ENCODE results near the gene RIBC1. TPM values are rescaled to one million over a fixed set of nuclear protein-coding genes. Genes with fewer than 3 reads are reported as not detected.
A peak's percentile ranks its signal among the peaks of the same experiment; 100 is the strongest.
"Not testable (repeated sequence)": the region's sequence is repeated elsewhere in the genome, so short reads cannot be mapped to it uniquely, and the experiment has no call there.

Gene RIBC1
- total RNA-seq = under 1 TPM; 0.71 to 0.74 TPM

DNA sequence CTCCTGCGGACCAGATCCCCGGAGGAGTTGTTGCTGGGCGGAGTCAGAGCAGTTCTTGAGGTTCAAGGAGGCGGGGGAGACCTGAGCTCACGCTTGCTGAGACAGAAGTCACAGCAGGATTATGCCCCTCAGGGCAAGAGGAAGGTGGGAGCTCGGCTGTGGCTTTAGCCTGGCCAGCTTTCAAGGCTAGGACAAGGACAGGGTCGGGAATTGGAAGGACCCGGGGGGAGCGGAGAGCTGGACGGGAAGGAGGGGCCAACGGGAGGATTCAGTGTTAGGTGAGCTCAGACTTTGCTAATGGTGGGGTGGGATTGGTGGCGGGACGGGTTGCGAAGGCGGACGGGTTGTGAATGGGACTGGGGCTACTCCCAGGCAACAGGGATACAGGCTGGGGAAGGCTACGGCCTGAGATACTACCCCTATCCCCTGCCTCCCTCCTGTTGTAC is at the start of gene RIBC1:
Gene RIBC1 (plus strand): TSS at position 13 of the 446 bp plus-strand sequence. CDS start 3,404 bp downstream, outside the sequence.
- Mint-ChIP-seq H3K27me3 (no peaks in the 10 kb centered on the region), H3K27ac (peak within 1 kb of the TSS; percentile 100), H3K9me3 (no peaks in the 10 kb centered on the region), H3K4me3 (peak within 1 kb of the TSS; percentile 90), H3K4me1 (peaks cover 14% of the 10 kb centered on the region), H3K36me3 (ENCODE audit: low read depth) (peaks cover 24% of the 10 kb centered on the region)
- no peak for ATAC-seq (replicated peaks)

DNA sequence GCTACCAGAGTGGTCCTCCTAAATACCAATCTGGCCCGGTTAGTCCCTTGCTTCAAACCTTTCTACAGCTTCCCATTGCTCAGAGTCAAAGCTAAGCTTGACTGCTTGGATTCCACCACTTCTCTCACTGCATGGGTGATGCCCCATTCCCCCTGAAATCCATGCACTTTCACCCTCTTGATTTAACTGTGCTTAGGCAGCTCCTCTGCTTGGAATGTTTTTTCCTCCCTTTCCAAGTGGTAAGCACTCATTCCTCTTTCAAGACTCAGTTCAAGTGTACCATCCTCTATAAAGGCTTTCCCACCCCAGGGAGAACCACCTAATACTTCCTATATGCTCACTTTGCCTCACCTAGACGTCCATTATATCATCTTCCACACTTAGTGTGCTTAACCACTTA is 49.4 kb upstream of the RIBC1 start:
- H3K4me3 Mint-ChIP-seq = no peak overlapping the region
- no peak overlapping the region for H3K27ac Mint-ChIP-seq
- peaks cover 4% of the 10 kb centered on the region for H3K36me3 Mint-ChIP-seq (ENCODE audit: low read depth)
- no peaks in the 10 kb centered on the region for H3K27me3 Mint-ChIP-seq
- H3K4me1 Mint-ChIP-seq = no peaks in the 10 kb centered on the region
- H3K9me3 Mint-ChIP-seq = no peaks in the 10 kb centered on the region
- ATAC-seq (replicated peaks) = no peak

DNA sequence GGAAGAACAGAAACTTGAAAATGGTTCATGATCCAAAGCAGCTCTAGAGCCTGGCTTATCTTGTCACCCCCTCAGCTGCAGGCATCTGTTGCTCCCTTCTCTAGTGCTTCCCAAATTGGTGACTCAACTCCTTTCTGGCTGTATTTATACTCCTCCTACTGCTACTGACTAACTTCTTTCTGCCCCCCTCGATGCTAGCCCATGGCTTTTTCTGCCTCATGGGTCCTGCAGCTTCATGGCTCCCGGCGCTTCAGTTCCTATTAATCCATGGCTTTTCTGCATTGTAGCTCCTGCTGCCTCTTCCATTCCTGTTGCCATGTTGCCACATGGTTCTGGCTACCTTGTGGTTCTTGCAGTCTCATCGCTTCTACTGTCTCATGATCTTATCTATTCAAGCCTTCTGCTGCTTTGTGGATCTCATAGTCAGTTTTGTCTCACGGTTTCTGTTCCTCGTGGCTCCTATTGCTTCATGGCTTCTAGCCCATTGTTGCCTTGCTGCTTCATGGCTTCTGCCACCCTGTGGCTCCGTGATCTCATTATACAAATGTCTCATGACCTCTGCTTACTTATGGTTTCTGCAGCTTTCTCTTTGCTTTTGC is 48.4 kb upstream of the RIBC1 start:
- no peaks in the 10 kb centered on the region for H3K4me1 Mint-ChIP-seq
- H3K36me3 Mint-ChIP-seq (ENCODE audit: low read depth) = peaks cover 9% of the 10 kb centered on the region
- H3K27me3 Mint-ChIP-seq = no peaks in the 10 kb centered on the region
- no peak for ATAC-seq (replicated peaks)
- H3K27ac Mint-ChIP-seq = no peak overlapping the region
- no peaks in the 10 kb centered on the region for H3K9me3 Mint-ChIP-seq
- no peak overlapping the region for H3K4me3 Mint-ChIP-seq

DNA sequence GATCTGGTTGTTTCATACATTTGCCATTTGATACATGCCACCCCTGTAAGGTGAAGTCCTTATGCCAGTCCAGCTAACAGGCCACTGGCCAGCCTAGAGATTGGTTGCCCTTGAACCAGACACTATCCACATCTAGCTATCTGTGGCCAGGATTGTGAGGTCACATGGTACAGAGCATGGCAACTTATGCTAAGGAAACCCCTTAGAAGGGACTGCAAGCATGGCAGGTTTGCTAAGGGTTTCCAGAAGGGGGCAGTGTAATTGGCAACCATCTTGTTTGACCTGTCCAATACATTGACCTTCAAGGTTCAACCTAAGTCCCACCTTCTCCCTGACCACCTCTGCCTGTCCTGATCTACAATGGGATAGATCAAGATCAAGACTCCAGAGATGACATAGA is 47.8 kb upstream of the RIBC1 start:
- Mint-ChIP-seq H3K4me1 (no peaks in the 10 kb centered on the region), H3K36me3 (ENCODE audit: low read depth) (peaks cover 15% of the 10 kb centered on the region), H3K27me3 (no peaks in the 10 kb centered on the region), H3K27ac (no peak overlapping the region), H3K9me3 (no peaks in the 10 kb centered on the region), H3K4me3 (no peak overlapping the region)
- ATAC-seq (replicated peaks) = no peak

DNA sequence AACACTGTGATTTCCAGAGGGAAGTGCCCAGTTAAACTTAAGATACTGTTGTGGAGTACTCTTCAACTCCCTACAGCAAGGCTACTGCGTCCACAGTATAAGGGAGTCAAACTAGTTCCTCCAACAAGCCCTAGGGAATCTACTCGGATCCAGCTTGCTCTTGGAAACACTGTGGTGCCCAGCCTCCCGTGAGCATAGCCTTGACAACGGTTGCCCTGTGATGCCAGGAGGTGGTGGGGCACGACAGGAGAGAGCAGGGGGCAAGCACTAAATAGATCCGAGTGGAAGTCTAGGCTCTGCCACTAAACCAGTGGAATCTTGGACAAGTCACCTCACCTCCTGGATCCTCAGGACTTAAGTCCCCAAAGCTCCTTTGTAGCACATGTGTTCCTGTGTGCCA is 45.8 kb upstream of the RIBC1 start:
- ATAC-seq (replicated peaks) = no peak
- Mint-ChIP-seq H3K27me3 (no peaks in the 10 kb centered on the region), H3K4me3 (no peak overlapping the region), H3K9me3 (no peaks in the 10 kb centered on the region), H3K36me3 (ENCODE audit: low read depth) (peaks cover 33% of the 10 kb centered on the region), H3K4me1 (no peaks in the 10 kb centered on the region), H3K27ac (no peak overlapping the region)

DNA sequence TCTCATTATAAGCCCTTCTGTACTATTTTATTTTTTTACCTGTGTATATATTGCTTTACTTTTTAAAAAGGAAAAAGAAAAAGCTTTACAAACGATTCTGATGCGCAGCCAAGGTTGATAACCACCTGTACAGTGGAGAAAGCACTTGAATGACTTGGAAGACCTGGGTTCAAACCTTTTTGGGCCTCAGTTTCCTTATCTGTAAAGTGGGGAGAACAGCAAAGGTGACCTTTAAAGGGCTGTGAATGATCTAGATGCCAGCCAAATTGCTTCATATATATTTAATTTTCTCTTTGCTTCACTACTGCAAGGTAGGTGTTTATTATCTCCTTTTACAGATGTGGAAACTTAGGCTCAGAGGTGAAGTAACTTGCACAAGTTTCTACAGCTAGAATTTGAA is 45.2 kb upstream of the RIBC1 start:
- Mint-ChIP-seq H3K27ac (no peak overlapping the region), H3K27me3 (no peaks in the 10 kb centered on the region), H3K4me3 (no peak overlapping the region), H3K9me3 (no peaks in the 10 kb centered on the region), H3K4me1 (no peaks in the 10 kb centered on the region), H3K36me3 (ENCODE audit: low read depth) (peaks cover 38% of the 10 kb centered on the region)
- no peak for ATAC-seq (replicated peaks)

DNA sequence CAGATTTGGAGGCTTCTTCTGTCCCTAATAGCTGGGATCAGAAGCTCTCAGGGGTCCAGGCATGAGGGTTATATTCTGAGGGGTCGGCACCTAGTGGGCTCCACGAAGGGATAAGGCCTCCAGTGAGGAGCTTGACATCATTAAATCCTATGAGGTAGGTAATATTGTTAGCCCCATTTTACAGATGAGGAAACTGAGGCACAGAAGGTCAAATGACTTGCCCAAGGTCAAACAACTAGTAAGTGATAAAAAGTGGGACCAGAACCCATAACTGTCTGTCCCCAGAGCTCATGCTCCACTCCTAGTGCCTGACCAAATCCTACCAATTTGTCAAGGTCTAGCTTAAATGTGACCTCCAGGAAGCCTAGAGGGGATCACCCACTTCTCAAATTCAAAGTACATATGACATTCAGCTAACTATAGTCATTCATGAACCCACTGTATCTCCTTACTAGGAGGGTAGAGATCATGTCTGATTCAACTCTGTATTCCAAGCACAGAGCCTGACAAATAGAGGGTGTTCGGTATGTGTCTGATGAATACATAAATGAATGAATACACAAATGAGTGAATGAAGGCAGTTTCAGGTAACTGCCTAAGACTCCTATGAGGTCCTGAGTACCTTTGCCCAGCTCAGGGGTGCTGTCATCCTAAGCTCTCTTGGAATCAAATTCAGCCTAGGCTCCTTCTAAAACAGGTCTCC is 43.5 kb upstream of the RIBC1 start:
- no peak overlapping the region for H3K4me3 Mint-ChIP-seq
- peak; percentile 52 for ATAC-seq (replicated peaks)
- no peaks in the 10 kb centered on the region for H3K9me3 Mint-ChIP-seq
- no peak overlapping the region for H3K27ac Mint-ChIP-seq
- no peaks in the 10 kb centered on the region for H3K4me1 Mint-ChIP-seq
- peaks cover 53% of the 10 kb centered on the region for H3K36me3 Mint-ChIP-seq (ENCODE audit: low read depth)
- no peaks in the 10 kb centered on the region for H3K27me3 Mint-ChIP-seq

DNA sequence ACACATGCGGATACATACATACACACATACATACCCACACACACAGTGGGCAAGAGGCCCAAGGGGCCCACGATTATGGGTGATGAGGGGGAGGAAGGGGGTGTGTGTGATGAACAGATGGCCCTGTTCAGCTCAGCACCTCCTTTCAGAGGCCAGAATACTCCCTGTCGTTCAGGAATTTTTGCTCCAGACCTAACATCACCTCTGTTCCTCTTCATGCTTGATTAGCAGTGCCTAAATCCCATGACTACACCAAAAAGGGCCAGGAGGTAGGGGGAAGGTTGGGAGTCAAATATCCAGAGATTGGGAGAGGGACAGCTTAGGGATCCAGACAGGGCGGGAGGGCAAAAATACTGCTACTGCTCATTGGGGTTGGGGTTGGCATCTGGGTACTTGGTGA is 42.9 kb upstream of the RIBC1 start:
- Mint-ChIP-seq H3K27me3 (no peaks in the 10 kb centered on the region), H3K4me1 (no peaks in the 10 kb centered on the region), H3K9me3 (no peaks in the 10 kb centered on the region), H3K27ac (no peak overlapping the region), H3K36me3 (ENCODE audit: low read depth) (peaks cover 59% of the 10 kb centered on the region), H3K4me3 (no peak overlapping the region)
- ATAC-seq (replicated peaks) = no peak

DNA sequence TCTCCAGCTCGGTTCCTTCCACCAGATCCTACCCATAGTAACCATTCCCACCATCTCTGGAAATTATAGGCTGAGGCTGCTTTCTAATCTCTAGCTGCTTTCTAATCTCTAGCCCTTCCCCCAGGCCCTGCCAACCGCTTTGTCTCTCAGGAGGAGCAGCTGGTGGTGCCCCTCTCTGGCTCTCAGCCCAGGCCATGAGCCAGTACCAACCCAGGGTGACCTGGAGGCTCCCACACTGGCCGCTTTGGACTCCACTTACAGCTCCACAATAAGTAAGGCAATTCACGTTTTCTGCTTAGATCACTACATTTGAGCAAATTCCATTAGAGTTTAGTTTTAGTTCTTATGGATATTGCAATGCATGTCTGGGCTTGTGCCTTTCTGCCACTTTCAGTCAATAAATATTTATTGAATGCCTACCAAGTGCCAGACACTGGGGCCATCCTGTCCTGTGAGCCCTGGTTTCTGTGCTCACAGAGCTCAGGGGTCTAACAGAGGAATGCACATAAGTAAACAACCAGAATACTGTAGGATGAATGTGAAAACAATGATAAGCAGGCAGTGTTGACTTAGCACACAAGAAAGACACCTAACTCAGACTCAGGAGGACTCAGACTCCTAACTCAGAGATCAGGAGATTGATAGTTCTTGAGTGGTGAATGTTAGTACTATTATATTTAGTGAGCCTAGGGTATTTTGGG is 39.1 kb upstream of the RIBC1 start:
- H3K36me3 Mint-ChIP-seq (ENCODE audit: low read depth) = peaks cover 80% of the 10 kb centered on the region
- peak overlapping the region; percentile 36 for H3K27ac Mint-ChIP-seq

DNA sequence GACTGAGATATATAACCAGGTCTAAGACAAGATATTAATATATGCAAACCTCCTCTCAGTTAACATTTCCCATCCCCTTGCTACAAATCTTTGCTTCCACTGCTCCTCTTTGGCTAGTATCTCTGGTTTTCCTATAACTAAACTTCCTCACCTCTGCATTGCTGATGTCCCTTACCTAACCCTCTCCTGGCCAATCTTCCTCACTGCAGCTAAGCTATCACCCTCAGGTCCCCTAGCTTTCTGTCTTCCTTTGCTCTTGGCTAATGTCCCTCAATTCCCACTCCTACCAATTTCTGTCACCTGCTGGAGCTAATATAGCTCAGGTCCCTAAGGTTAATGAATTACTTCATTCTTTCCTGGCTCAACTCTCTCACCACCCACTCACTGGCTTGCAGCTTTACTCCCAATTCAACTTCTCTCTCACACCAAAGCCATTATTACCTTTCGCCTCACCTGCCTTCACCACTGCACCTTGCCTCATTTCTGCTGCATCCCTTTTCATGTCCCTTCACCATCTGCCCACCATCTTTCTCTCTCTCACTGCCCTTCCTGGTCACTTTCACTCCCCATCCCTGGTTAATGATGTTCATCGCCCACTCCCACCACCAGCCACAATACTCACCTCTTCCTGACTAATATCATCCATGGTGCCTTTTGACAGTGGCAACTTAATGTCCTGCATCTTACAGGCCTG is 26.9 kb upstream of the RIBC1 start:
- Mint-ChIP-seq H3K9me3 (no peaks in the 10 kb centered on the region), H3K27ac (peak overlapping the region; percentile 36), H3K4me1 (no peaks in the 10 kb centered on the region), H3K27me3 (no peaks in the 10 kb centered on the region), H3K4me3 (no peak overlapping the region), H3K36me3 (ENCODE audit: low read depth) (peaks cover 81% of the 10 kb centered on the region)
- ATAC-seq (replicated peaks) = no peak

More for the DNA sequence above, 39.1 kb upstream of the RIBC1 start:
- ATAC-seq (replicated peaks) = no peak
- Mint-ChIP-seq H3K9me3 (no peaks in the 10 kb centered on the region), H3K4me1 (no peaks in the 10 kb centered on the region), H3K27me3 (no peaks in the 10 kb centered on the region), H3K4me3 (no peak overlapping the region)

DNA sequence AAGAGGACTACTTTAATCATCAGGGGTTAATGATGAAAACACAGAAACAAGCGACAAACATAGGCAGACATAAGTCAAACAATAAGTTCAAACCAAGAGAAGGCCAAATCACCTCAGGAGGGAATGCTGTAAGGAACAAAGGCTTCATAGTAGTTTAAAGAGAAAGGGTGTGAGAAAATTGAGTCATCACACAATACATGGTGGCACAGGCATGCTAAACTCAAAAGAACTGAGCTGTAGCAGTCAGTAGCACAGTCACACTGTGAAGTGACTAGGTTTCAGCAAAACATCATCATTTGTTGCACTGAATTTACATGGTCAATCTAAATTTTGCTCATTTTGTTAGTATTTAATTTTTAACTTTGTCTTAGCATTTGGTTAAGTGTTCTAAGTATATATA is 24.5 kb upstream of the RIBC1 start:
- ATAC-seq (replicated peaks) = peak; percentile 35
- Mint-ChIP-seq H3K36me3 (ENCODE audit: low read depth) (peaks cover 93% of the 10 kb centered on the region), H3K4me3 (no peak overlapping the region), H3K9me3 (no peaks in the 10 kb centered on the region), H3K27me3 (no peaks in the 10 kb centered on the region), H3K27ac (no peak overlapping the region), H3K4me1 (no peaks in the 10 kb centered on the region)

DNA sequence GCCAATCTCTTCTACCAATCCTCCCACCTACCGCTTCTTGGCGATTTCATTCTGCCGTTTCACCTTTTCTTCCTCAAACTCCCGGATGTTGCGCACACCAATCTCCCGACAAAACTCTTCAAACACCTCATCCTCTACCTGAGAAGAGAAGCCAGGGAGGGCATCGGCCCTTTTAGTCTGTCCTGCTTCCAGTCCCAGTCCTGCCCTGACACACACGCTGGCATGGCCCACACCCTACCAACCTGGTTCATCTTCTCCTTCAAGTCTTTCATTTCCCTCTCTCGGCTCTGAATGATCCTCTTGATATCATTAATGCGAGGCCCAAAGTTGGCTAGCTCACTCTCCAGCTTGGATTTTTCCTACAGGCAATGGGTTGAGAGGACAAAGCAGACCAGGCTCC is 19.1 kb upstream of the RIBC1 start:
- no peaks in the 10 kb centered on the region for H3K27me3 Mint-ChIP-seq
- no peaks in the 10 kb centered on the region for H3K9me3 Mint-ChIP-seq
- H3K4me3 Mint-ChIP-seq = no peak overlapping the region

DNA sequence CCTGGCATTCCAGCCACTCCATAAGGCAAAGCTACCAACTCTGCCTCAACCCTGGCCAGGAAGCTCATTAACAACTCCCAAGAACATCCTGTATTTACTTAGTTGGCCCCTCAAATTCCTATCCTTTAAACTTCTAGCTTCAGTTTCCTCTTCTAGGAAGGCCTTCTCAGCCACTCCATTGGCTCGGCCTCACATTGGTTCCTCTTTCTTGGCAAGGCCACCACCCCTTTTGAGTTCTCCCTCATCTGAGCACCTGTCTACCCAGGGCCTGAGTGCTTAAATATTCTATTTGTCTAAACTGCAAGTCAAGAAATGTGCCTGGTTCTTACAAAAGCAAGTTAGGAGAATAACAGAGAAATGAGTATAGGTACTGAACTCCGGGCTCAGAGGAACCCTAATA is 10.2 kb upstream of the RIBC1 start:
- H3K27me3 Mint-ChIP-seq = no peaks in the 10 kb centered on the region
- peaks cover 85% of the 10 kb centered on the region for H3K36me3 Mint-ChIP-seq (ENCODE audit: low read depth)
- H3K4me1 Mint-ChIP-seq = no peaks in the 10 kb centered on the region
- ATAC-seq (replicated peaks) = no peak
- H3K4me3 Mint-ChIP-seq = no peak overlapping the region
- no peak overlapping the region for H3K27ac Mint-ChIP-seq
- no peaks in the 10 kb centered on the region for H3K9me3 Mint-ChIP-seq

More for the DNA sequence above, 19.1 kb upstream of the RIBC1 start:
- ATAC-seq (replicated peaks) = no peak
- H3K36me3 Mint-ChIP-seq (ENCODE audit: low read depth) = peaks cover 87% of the 10 kb centered on the region
- H3K27ac Mint-ChIP-seq = peak overlapping the region; percentile 52
- no peaks in the 10 kb centered on the region for H3K4me1 Mint-ChIP-seq

DNA sequence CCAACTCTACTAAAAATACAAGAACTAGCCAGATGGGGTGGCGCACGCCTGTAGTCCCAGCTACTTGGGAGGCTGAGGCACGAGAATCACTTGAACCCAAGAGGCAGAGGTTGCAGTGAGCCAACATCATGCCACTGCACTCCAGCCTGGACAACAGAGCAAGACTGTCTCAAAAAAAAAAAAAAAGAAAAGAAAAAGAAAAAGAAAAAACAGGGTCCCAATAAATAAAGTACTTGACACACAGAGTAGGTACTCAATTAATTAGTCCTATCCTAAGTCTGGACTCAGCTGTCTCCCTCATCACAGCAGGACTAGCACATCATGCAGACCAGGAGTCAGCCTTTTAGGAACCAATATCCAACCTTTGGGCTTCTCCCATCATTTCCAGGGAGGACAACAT is 2.3 kb upstream of the RIBC1 start:
- H3K36me3 Mint-ChIP-seq (ENCODE audit: low read depth) = peaks cover 36% of the 10 kb centered on the region
- peak overlapping the region; percentile 100 for H3K27ac Mint-ChIP-seq
- not testable (repeated sequence) for H3K27me3 Mint-ChIP-seq; H3K9me3 Mint-ChIP-seq; ATAC-seq (replicated peaks)
- H3K4me3 Mint-ChIP-seq = peak overlapping the region; percentile 90
- peaks cover 14% of the 10 kb centered on the region for H3K4me1 Mint-ChIP-seq
